B cell (primary cell): ENCODE results near the gene KIAA0586.

Experiments used
- EZH2 ChIP-seq: IDR thresholded peaks from 2 replicates; pipeline ENCODE4 v1.6.1; 2012; ENCODE audit warnings: borderline replicate concordance, low read depth, mild to moderate bottlenecking, moderate library complexity, low read length; ENCODE audit not compliant: insufficient read depth, poor library complexity, severe bottlenecking
- TF ChIP-seq, protein P1 (sequence below): fragments of 200-600 bp; IDR thresholded peaks from one replicate; pipeline ENCODE4 v1.8.0; 2022; ENCODE audit warnings: antibody characterized with exemption, mild to moderate bottlenecking

DNA sequence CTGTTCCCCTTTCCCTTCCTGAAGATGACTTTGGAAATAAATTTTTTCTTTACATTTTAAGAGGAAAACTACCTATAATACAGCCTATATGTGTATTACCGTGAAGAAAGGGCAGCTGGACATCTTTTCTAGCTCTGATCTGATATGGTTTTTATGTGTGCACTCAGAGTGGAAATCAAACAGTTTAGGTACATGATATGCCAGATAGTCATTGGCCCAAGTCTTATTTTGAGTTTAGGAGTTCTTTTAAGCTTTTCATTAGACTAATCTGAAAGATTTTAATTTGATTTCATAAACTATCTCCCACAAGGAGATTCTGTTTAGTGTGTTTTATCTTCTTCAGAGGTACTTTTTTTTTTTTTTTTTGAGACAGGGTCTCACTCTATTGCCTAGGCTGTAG lies 48.8 kb downstream of the KIAA0586 start:
- TF ChIP-seq, protein P1, sequence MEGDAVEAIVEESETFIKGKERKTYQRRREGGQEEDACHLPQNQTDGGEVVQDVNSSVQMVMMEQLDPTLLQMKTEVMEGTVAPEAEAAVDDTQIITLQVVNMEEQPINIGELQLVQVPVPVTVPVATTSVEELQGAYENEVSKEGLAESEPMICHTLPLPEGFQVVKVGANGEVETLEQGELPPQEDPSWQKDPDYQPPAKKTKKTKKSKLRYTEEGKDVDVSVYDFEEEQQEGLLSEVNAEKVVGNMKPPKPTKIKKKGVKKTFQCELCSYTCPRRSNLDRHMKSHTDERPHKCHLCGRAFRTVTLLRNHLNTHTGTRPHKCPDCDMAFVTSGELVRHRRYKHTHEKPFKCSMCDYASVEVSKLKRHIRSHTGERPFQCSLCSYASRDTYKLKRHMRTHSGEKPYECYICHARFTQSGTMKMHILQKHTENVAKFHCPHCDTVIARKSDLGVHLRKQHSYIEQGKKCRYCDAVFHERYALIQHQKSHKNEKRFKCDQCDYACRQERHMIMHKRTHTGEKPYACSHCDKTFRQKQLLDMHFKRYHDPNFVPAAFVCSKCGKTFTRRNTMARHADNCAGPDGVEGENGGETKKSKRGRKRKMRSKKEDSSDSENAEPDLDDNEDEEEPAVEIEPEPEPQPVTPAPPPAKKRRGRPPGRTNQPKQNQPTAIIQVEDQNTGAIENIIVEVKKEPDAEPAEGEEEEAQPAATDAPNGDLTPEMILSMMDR = no peak
- no peak for TF ChIP-seq EZH2
